Heart left ventricle (tissue), 13 donors: ENCODE data around the gene TMEM94.

Source experiments
- POLR2A ChIP-seq, 2 donors: fragments of 450-650 bp; IDR thresholded peaks; one replicate each; pipeline ENCODE4 v1.6.1; 2017; ENCODE audit warnings: antibody characterized with exemption in 2 of 2, mild to moderate bottlenecking in 2 of 2, moderate library complexity in 2 of 2
- TF ChIP-seq, protein P1 (sequence below), 12 donors: fragments of 200-600 bp; sonication (generic) in 4 of 12; IDR thresholded peaks; one replicate each; pipeline versions ENCODE4 v1.5.0 to v1.8.0; 2018 to 2022; ENCODE audit warnings: antibody characterized with exemption in 12 of 12, mild to moderate bottlenecking in 5 of 12
- donor health status: ischemic (EF 13 %, LVEDD 7.1; RV severe dilation, severe dysfunction).
- donor health status: DM: no; HTN: yes; CAD: no.
- donor health status: DM: no; HTN: no; CAD: no.
- donor health status: ischemic (EF 25% LVEDD 6.9; RV normal size, moderate dysfunction).
- donor health status: ischemic (EF 25% LVEDD 5.7; RV mildly dilated, moderate dysfunction).
- donor health status: ischemic (EF 35%, LVEDD 5.7; RV mildly dilated, moderate dysfunction).
- donor health status: nonischemic (EF 11% LVEDD 7.7; RV severe dilation, severe dysfunction).
- donor health status: DM: yes; HTN: yes; CAD: no.
- donor health status: PGD.
- donor health status: ischemic (EF 29% LVEDD 5.4; RV normal size, mild dysfunction).
- donor health status: nonischemic (EF 23%, LVEDD 6.1; RV moderate dilation, normal function).

GRCh38 chr17:75457047-75457654 lies 716 bp downstream of the TMEM94 start:
- TF ChIP-seq, protein P1, sequence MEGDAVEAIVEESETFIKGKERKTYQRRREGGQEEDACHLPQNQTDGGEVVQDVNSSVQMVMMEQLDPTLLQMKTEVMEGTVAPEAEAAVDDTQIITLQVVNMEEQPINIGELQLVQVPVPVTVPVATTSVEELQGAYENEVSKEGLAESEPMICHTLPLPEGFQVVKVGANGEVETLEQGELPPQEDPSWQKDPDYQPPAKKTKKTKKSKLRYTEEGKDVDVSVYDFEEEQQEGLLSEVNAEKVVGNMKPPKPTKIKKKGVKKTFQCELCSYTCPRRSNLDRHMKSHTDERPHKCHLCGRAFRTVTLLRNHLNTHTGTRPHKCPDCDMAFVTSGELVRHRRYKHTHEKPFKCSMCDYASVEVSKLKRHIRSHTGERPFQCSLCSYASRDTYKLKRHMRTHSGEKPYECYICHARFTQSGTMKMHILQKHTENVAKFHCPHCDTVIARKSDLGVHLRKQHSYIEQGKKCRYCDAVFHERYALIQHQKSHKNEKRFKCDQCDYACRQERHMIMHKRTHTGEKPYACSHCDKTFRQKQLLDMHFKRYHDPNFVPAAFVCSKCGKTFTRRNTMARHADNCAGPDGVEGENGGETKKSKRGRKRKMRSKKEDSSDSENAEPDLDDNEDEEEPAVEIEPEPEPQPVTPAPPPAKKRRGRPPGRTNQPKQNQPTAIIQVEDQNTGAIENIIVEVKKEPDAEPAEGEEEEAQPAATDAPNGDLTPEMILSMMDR (IDR thresholded peaks at IDR 0.05), result no peak
- TF ChIP-seq POLR2A (IDR thresholded peaks at IDR 0.05), result no peak
